ENCODE data around the gene RNF103. TPM values are rescaled to one million over a fixed set of nuclear protein-coding genes. Genes with fewer than 3 reads are reported as not detected.

Gene RNF103
- total RNA-seq, 1 experiment from 2014 or later: 15.8 TPM

GRCh38 chr2:86566158-86566820 is 57.4 kb downstream of the RNF103 start:
- DNase-seq (ENCODE audit: low spot score): no peak

- DNase-seq (ENCODE audit: low spot score): no peak
Observed at GRCh38 chr2:86563650-86564061, 60.0 kb downstream of the RNF103 start.

GRCh38 chr2:86562922-86563649 is 60.6 kb downstream of the RNF103 start, which contains the start of gene CHMP3:
Gene CHMP3 (minus strand): TSS chr2:86563443. CDS start chr2:86563348, 95 bp downstream.
- DNase-seq (ENCODE audit: low spot score): peak; percentile 99

- DNase-seq (ENCODE audit: low spot score): no peak
Observed at GRCh38 chr2:86562485-86562921, 61.2 kb downstream of the RNF103 start.

GRCh38 chr2:86557836-86558235 is 65.8 kb downstream of the RNF103 start:
- DNase-seq (ENCODE audit: low spot score): no peak

- DNase-seq (ENCODE audit: low spot score): peak; percentile 87
Observed at GRCh38 chr2:86556508-86556907, 67.2 kb downstream of the RNF103 start.

Other genes starting within 250 kb of the RNF103 start
- 14.3 and 14.6 TPM in 2 replicates for gene KDM3A, start 182.5 kb downstream of the RNF103 start, total RNA-seq (2014; rRNA removed; shearing (Covaris generic))
- 29.9 and 37.8 TPM in 2 replicates for gene CHMP3, start 60.4 kb downstream of the RNF103 start, total RNA-seq (2014; rRNA removed; shearing (Covaris generic))
- gene RMND5A, start 96.4 kb upstream of the RNF103 start, total RNA-seq (2014; rRNA removed; shearing (Covaris generic)): 33.1 and 39.6 TPM in 2 replicates
- gene CD8A, start 167.0 kb upstream of the RNF103 start, total RNA-seq (2014; rRNA removed; shearing (Covaris generic)): not detected in 2 replicates
- gene CD8B, start 238.0 kb upstream of the RNF103 start, total RNA-seq (2014; rRNA removed; shearing (Covaris generic)): not detected in 2 replicates